T-helper 9 cell (primary cell): ENCODE results near the gene ORAI2.
"Not testable (repeated sequence)": the region's sequence is repeated elsewhere in the genome, so short reads cannot be mapped to it uniquely, and the experiment has no call there.

Experiments
- DNase-seq: peaks from one replicate; pipeline ENCODE4 v3.0.0-alpha.2; 2020

The ORAI2 gene

GRCh38 chr7:102447311-102447710, 13.9 kb downstream of the ORAI2 start:
- DNase-seq = no peak

DNA sequence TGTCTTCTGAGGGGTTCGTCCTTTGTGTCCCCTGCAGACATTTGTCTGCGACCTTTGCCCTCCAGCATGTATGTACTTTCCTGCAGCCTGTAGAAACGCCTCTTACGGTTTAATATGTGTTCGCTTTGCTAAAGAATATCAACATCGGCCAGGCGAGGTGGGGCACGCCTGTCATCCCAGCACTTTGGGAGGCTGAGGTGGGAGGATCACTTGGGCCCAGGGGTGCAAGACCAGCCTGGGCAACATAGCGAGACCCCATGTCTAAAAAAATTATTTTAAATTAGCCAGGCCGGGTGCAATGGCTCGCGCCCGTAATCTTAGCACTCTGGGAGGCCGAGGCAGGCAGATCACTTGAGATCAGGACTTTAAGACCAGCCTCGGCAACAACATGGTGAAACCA, 15.8 kb downstream of the ORAI2 start:
- no peak for DNase-seq

DNA sequence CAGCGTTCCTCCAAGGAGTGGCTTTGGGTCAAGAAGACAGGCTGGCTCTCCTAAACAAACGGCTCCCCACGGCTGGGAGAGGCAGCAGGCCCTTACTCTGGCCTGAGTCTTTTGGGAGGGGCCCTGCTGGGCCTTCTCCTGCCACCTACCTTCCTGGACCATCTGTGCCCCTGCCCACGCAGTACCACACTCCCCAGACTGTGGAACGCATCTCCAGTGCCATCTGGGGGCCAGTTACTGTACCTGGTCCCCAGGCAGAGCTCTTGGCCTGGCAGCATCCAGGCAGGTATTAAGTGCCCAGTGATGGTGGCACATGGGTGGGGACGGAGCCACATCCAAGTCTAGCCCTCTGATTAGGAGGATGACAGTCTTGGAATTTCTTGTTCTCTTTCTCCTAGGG, 16.9 kb downstream of the ORAI2 start:
- DNase-seq = peak; percentile 33

DNA sequence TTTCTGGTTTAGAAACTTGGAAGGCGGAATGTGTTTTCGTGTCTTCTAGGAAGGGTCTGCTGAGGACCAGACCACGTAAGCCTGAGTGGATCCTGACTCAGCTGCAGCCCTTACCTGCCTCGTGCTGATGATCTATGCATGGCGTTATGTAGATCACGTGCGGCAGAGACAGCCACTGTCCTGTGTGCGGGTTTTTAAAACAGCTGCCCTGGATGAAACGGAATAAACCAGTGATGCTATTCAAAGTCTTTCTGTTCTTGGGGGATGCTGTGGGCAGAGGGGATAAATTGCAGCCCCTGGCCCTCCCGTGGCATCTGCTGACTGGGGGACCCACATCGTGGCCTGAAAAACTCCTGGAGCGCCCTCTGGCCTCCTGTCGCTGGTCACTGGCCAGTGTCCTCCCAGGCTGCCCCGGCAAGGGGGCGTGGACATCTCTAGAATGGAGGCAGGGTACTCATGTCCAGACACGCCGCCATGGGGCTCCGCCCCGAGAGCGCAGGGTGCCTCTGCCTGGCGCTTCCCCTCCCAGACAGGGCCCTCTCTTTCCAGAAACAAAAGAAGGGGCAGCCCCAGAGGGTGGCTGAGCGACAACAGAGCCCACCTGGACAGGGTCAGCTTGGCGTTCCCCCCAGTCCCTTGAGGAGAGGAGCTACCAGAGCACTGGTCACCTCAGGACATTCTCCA, 18.1 kb downstream of the ORAI2 start:
- no peak for DNase-seq

DNA sequence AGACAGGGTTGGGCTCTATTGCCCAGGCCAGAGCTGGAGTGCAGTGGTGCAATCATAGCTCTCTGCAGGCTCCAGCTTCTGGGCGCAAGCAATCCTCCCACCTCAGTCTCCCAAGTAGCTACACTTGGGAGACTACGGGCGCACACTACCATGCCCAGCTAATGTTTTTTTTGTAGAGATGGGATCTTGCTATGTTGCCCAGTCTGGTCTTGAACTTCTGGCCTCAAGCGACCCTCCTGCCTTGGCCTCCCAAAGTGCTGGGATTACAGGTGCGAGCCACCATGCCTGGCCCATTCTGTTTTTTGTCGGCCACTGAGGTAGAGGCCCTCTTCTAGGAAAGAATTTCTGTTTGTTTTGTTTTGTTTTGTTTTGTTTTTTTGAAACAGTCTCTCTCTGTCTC, 19.1 kb downstream of the ORAI2 start:
- no peak for DNase-seq

- no peak for DNase-seq
Observed at GRCh38 chr7:102453319-102453718, 19.9 kb downstream of the ORAI2 start.

DNA sequence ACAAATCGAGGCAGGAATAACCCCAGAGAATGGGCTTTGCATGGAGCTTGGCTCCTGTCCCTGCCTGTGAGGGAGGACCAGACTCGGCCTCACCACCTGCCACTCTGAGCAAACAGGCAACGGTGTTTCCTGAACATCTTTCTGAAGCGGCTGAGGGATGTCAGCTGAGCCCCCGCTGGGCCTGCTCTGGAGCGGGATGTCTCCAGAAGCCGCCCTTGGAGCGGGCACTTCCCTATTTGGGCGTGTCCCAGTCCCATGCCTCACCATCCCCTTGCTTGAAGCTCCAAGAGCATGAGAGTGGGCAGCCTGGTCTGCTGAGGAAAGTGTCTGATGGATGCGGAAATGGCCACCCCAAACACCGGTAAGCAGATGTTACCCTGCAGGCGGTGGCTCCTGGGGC, 21.1 kb downstream of the ORAI2 start:
- no peak for DNase-seq

DNA sequence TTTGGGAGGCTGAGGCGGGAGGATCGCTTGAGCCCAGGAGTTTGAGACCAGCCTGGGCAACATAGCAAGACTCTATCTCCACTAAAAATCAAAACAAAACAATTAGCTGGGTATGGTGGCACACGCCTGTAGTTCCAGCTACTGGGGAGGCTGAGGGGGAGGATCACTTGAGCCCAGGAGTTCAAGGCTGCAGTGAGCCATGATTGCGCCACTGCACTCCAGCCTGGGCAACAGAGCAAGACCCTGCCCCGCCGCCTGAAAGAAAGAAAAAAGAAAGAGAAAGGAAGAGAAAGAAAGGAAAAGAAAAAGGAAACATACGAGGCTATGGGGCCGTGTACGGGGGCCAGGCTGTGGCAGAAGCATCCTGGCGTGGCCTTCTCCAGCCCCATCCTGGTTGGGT, 21.6 kb downstream of the ORAI2 start:
- DNase-seq = not testable (repeated sequence)

- no peak for DNase-seq
Observed at GRCh38 chr7:102455596-102455995, 22.2 kb downstream of the ORAI2 start.

GRCh38 chr7:102456327-102456726, 23.0 kb downstream of the ORAI2 start:
- no peak for DNase-seq

- DNase-seq = no peak
Observed at GRCh38 chr7:102457352-102457924, 24.1 kb downstream of the ORAI2 start.

GRCh38 chr7:102459221-102459844, 26.0 kb downstream of the ORAI2 start:
- no peak for DNase-seq

DNA sequence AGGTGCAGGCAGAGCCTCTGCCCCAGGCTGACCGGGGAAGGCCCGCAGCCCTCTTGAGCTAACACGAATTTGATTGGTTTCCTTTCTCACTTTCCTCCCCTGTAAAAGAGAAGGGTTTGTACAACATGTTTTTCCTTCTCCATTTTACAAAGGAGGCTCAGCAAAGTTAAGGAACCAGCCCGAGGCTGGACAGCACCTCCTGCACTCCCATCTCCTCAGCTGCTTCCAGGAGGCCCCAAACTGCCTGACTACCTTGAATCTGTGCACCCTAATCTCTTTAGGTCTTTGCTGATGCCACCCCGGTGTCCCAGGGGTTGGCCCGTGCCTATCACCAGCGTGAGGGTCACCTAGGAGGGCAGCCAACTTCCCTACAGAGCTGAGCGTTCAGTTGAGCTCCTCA, 27.1 kb downstream of the ORAI2 start:
- no peak for DNase-seq

DNA sequence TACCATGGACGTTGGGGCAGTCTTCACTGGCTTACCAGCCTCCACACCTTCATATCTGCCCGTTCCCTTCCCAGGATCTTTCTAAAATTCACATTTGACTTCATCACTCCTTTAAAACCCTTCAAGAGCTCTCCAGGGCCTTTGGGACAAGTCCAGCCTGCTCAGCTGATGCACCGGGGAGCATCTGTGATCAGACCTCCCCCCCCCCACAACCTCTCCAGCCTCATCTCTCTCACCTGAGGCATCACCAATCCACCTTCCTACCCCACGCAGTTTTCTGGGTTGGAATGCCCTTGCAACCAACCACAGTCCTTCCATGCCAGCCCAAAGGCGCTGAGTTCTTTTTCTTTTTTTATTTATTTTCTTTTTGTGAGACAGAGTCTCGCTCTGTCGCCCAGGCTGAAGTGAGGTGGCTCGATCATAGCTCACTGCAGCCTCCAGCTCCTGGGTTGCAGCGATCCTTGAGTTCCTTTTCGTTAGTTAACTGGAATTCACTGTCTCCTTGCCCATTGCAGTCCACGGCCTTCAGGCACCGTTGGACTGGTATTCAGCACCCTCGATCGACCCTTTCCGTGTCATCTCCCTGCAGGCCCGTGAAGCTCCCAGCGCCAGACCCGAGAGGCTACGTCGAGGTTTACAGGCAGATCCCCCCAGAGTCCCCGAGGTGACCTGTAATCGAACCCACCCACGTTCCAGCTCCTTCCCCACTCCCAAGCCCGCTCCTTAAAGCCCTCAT, 30.6 kb downstream of the ORAI2 start:
- DNase-seq = no peak

- DNase-seq = peak; percentile 90
Observed at GRCh38 chr7:102464577-102465280, 31.4 kb downstream of the ORAI2 start, which contains the start of the genes ALKBH4 and LRWD1. TSS of gene ALKBH4 (minus strand) at chr7:102464863. CDS start at chr7:102464836, 27 bp downstream. TSS of gene LRWD1 (plus strand) at chr7:102464984. CDS start at chr7:102465081, 97 bp downstream.

DNA sequence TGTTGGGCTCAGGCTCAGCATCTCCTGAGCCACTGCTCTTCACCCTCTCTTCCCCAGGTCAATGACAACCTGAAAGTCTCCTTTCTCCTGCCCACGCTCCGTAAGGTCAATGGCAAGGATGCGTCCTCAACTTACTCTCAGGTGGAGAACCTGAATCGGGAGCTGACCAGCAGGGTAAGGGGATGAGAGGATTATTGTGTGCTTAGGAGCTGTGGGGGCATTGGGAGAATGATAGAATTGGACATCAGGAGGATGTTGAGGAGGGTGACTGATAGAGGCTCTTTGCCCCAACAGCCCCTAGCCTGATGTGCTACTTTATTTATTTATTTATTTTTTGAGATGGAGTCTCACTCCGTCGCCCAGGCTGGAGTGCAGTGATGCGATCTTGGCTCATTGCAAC, 32.7 kb downstream of the ORAI2 start:
- DNase-seq = no peak

- no peak for DNase-seq
Observed at GRCh38 chr7:102467581-102468477, 34.5 kb downstream of the ORAI2 start.

DNA sequence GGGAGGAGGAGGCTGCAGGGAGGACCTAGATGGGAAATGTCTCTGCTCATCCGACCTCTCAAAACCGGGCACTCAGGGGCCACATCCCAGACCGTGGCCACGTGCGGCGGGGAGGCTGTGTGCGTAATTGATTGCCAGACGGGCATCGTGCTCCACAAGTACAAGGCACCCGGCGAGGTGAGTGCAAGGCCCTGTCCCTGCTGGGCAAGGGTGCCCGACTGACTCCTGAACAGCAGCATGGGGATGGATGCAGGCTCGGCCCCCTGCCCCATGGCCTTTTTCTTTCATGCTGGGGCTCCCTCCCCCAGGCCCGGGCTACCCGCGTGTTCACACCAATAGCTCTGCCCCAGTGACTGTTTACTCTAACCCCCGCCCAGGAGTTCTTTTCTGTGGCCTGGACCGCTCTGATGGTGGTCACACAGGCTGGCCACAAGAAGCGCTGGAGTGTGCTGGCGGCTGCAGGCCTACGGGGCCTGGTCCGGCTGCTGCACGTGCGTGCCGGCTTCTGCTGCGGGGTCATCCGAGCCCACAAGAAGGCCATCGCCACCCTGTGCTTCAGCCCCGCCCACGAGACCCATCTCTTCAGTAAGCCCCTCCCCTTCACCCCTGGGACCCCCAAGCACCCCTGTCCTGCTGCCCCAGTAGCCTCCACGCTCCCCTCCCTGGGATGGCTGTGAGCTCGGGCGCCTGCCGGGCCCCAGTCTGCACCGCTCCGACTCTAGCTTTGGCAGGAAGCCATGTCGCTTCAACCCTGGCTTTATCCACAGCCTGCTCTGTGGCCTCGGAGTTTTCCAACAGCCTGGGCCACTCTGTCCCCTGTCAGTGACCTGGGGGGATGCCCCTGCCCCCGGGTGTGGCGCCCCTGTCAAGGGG, 35.3 kb downstream of the ORAI2 start:
- DNase-seq = no peak

DNA sequence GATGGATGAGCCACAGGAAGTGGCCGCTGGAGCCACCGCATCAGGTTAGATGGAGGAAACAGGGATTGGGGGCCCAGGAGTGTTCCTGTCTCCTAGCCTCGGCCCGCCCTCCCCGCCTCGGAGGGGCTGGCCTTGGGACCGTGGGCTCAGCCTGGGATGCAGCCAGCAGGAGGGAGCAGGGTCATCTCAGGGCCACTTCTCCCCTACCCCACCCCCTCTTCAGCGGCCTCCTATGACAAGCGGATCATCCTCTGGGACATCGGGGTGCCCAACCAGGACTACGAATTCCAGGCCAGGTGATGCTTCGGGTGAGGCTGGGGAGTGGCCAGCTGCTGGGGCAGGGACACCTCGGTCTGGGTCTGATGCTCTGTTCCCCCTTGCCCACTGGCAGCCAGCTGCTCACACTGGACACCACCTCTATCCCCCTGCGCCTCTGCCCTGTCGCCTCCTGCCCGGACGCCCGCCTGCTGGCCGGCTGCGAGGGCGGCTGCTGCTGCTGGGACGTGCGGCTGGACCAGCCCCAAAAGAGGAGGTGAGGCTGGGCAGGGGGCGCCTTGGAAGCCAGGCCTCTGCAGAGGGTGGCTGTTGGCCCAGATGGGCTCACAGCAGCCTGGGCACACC, 36.1 kb downstream of the ORAI2 start:
- DNase-seq = no peak
